Upper lobe of left lung (tissue), 4 donors: ENCODE results near the gene ZNF341.

Experiments used
- EP300 ChIP-seq, 4 donors: sonication (generic); formaldehyde crosslinking; IDR thresholded peaks; one replicate each; pipeline ENCODE4 v1.5.1; 2017; ENCODE audit warnings: antibody characterized with exemption in 4 of 4, control low read depth in 2 of 4
- TF ChIP-seq, protein P1 (sequence below), 6 experiments: fragments of 450-650 bp in 4 of 6; fragments of 200-600 bp in 2 of 6; sonication (generic) in 2 of 6; IDR thresholded peaks; one replicate each; pipeline ENCODE4 v1.5.1; 2016 to 2019; ENCODE audit warnings: antibody characterized with exemption in 6 of 6

DNA sequence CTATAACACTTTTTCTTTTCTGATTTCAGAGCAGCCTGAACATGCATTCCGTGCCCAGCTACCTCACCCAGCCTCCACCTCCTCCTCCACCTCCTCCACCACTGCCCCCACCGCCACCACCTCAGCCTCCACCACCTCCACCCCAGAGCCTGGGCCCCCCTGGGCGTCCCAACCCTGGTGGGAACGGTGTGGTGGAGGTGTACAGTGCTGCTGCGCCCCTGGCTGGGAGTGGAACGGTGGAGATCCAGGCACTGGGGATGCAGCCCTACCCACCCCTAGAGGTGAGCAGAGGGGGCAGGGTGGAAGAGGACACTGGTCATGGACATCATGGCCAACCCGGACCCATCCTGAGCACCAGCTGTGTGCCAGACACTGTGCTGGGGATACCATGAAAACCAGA lies 21.3 kb downstream of the ZNF341 start:
- TF ChIP-seq, protein P1, sequence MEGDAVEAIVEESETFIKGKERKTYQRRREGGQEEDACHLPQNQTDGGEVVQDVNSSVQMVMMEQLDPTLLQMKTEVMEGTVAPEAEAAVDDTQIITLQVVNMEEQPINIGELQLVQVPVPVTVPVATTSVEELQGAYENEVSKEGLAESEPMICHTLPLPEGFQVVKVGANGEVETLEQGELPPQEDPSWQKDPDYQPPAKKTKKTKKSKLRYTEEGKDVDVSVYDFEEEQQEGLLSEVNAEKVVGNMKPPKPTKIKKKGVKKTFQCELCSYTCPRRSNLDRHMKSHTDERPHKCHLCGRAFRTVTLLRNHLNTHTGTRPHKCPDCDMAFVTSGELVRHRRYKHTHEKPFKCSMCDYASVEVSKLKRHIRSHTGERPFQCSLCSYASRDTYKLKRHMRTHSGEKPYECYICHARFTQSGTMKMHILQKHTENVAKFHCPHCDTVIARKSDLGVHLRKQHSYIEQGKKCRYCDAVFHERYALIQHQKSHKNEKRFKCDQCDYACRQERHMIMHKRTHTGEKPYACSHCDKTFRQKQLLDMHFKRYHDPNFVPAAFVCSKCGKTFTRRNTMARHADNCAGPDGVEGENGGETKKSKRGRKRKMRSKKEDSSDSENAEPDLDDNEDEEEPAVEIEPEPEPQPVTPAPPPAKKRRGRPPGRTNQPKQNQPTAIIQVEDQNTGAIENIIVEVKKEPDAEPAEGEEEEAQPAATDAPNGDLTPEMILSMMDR (IDR thresholded peaks at IDR 0.05): no peak
- TF ChIP-seq EP300 (IDR thresholded peaks at IDR 0.05): no peak
